Measurements from ENCODE around the gene SNRPA.
"Not testable (repeated sequence)": the region's sequence is repeated elsewhere in the genome, so short reads cannot be mapped to it uniquely, and the experiment has no call there.

Gene SNRPA

GRCh38 chr19:40747536-40747935 lies 3.5 kb upstream of the SNRPA start:
- no peak for DNase-seq

- peak; percentile 98 for DNase-seq
Measured at GRCh38 chr19:40750058-40750873, 737 bp upstream of the SNRPA start, which contains the start of gene ACTMAP. Gene ACTMAP (minus strand): TSS chr19:40750477. CDS start chr19:40749803, 674 bp downstream.

- DNase-seq, result no peak
Measured at GRCh38 chr19:40752257-40752781, 1.3 kb downstream of the SNRPA start.

- peak; percentile 58 for DNase-seq
Measured at GRCh38 chr19:40754611-40755247, 3.7 kb downstream of the SNRPA start.

GRCh38 chr19:40755248-40755624 lies 4.2 kb downstream of the SNRPA start:
- DNase-seq, result no peak

GRCh38 chr19:40755791-40756190 lies 4.8 kb downstream of the SNRPA start:
- DNase-seq, result no peak

- peak; percentile 15 for DNase-seq
Measured at GRCh38 chr19:40756502-40757110, 5.6 kb downstream of the SNRPA start.

- DNase-seq, result no peak
Measured at GRCh38 chr19:40758491-40758890, 7.5 kb downstream of the SNRPA start.

- DNase-seq, result no peak
Measured at GRCh38 chr19:40759352-40759751, 8.3 kb downstream of the SNRPA start.

- DNase-seq, result no peak
Measured at GRCh38 chr19:40762754-40763470, 11.9 kb downstream of the SNRPA start.

- no peak for DNase-seq
Measured at GRCh38 chr19:40763526-40763925, 12.5 kb downstream of the SNRPA start.

GRCh38 chr19:40763963-40764362 lies 13.0 kb downstream of the SNRPA start:
- no peak for DNase-seq

- not testable (repeated sequence) for DNase-seq
Measured at GRCh38 chr19:40766385-40766784, 15.4 kb downstream of the SNRPA start.

GRCh38 chr19:40768869-40769268 lies 17.9 kb downstream of the SNRPA start:
- DNase-seq, result no peak

- not testable (repeated sequence) for DNase-seq
Measured at GRCh38 chr19:40771101-40771862, 20.3 kb downstream of the SNRPA start.

- no peak for DNase-seq
Measured at GRCh38 chr19:40774916-40775631, 24.1 kb downstream of the SNRPA start, which contains the start of gene MIA. Gene MIA (plus strand): TSS chr19:40775521. CDS start chr19:40775543, 22 bp downstream.

- no peak for DNase-seq
Measured at GRCh38 chr19:40775632-40776022, 24.6 kb downstream of the SNRPA start.

- DNase-seq, result no peak
Measured at GRCh38 chr19:40776364-40776763, 25.4 kb downstream of the SNRPA start.

- DNase-seq, result peak; percentile 74
Measured at GRCh38 chr19:40776932-40777644, 26.1 kb downstream of the SNRPA start.

- no peak for DNase-seq
Measured at GRCh38 chr19:40777645-40777936, 26.6 kb downstream of the SNRPA start.

Data from stimulated activated CD4-positive, alpha-beta T cell treated with anti-CD3 and anti-CD28 coated beads, Interleukin-12 subunit alpha, Interleukin-12 subunit beta, amount 100 ng/mL, for 4 hours (primary cell).